ENCODE measurements around the gene ARMC9.

ARMC9 gene

GRCh38 chr2:231260442-231261208 lies 62.2 kb downstream of the ARMC9 start:
- H3K36me3 Mint-ChIP-seq: peaks cover 6% of the 10 kb centered on the region
- no peaks in the 10 kb centered on the region for H3K9me3 Mint-ChIP-seq (ENCODE audit: low read depth)
- no peaks in the 10 kb centered on the region for H3K27me3 Mint-ChIP-seq
- no peak overlapping the region for H3K4me3 Mint-ChIP-seq
- no peak overlapping the region for H3K27ac Mint-ChIP-seq
- H3K4me1 Mint-ChIP-seq (ENCODE audit: low read depth): peaks cover 12% of the 10 kb centered on the region

GRCh38 chr2:231263118-231263831 lies 64.8 kb downstream of the ARMC9 start:
- peaks cover 12% of the 10 kb centered on the region for H3K4me1 Mint-ChIP-seq (ENCODE audit: low read depth)
- peaks cover 4% of the 10 kb centered on the region for H3K36me3 Mint-ChIP-seq
- H3K4me3 Mint-ChIP-seq: no peak overlapping the region
- no peaks in the 10 kb centered on the region for H3K9me3 Mint-ChIP-seq (ENCODE audit: low read depth)
- H3K27ac Mint-ChIP-seq: no peak overlapping the region
- H3K27me3 Mint-ChIP-seq: no peaks in the 10 kb centered on the region

GRCh38 chr2:231270221-231271114 lies 72.0 kb downstream of the ARMC9 start:
- H3K27me3 Mint-ChIP-seq: no peaks in the 10 kb centered on the region
- H3K36me3 Mint-ChIP-seq: peaks cover 3% of the 10 kb centered on the region
- no peaks in the 10 kb centered on the region for H3K9me3 Mint-ChIP-seq (ENCODE audit: low read depth)
- no peak overlapping the region for H3K27ac Mint-ChIP-seq
- H3K4me3 Mint-ChIP-seq: no peak overlapping the region
- no peaks in the 10 kb centered on the region for H3K4me1 Mint-ChIP-seq (ENCODE audit: low read depth)

DNA sequence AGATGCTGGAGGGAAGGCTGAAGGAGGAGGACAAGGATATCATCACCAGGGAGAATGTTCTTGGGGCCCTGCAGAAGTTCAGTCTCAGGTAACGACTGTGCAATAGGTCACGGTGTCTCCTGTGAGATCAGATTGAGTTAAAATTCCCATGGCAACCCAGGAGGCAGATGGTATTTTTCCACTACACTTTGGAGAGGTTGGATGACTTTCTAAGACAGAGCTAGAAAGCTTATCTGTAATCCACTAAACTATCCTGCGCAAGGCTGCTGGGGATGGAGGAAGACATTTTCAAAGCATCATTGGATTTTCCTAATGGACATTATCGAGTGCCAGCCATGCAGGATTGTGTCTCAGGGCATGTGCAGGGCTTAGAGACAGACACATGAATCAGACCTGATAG lies 74.6 kb downstream of the ARMC9 start:
- Mint-ChIP-seq H3K27ac (no peak overlapping the region), H3K36me3 (peaks cover 8% of the 10 kb centered on the region), H3K27me3 (no peaks in the 10 kb centered on the region), H3K4me1 (ENCODE audit: low read depth) (no peaks in the 10 kb centered on the region), H3K4me3 (no peak overlapping the region), H3K9me3 (ENCODE audit: low read depth) (no peaks in the 10 kb centered on the region)

- no peaks in the 10 kb centered on the region for H3K27me3 Mint-ChIP-seq
- H3K4me1 Mint-ChIP-seq (ENCODE audit: low read depth): no peaks in the 10 kb centered on the region
- no peak overlapping the region for H3K27ac Mint-ChIP-seq
- H3K36me3 Mint-ChIP-seq: peaks cover 11% of the 10 kb centered on the region
- no peak overlapping the region for H3K4me3 Mint-ChIP-seq
- H3K9me3 Mint-ChIP-seq (ENCODE audit: low read depth): no peaks in the 10 kb centered on the region
These were observed 78.6 kb downstream of the ARMC9 start for GRCh38 chr2:231276987-231277386.

GRCh38 chr2:231277962-231278361 lies 79.5 kb downstream of the ARMC9 start:
- H3K9me3 Mint-ChIP-seq (ENCODE audit: low read depth): no peaks in the 10 kb centered on the region
- H3K4me3 Mint-ChIP-seq: no peak overlapping the region
- H3K36me3 Mint-ChIP-seq: peaks cover 15% of the 10 kb centered on the region
- H3K27ac Mint-ChIP-seq: no peak overlapping the region
- H3K4me1 Mint-ChIP-seq (ENCODE audit: low read depth): no peaks in the 10 kb centered on the region
- H3K27me3 Mint-ChIP-seq: no peaks in the 10 kb centered on the region

DNA sequence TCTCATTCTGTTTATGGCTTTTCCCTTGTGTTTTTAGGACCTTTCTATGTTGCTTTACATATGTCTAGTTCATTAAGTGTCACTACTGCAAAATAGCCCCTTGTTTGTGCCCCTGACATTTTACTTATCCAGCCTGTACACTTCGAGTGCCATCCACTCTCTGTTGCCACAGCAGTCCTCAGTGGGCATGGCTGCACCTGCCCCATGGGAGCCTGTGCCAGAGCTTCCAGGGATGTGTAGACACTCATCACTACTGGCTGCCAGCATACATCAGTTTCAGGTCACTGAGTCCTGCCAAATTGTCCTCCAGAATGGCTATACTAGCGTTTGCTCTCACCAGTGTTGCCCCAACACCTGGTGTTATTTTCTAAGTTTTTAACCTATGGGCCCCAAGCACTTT lies 80.4 kb downstream of the ARMC9 start:
- no peak overlapping the region for H3K4me3 Mint-ChIP-seq
- no peak overlapping the region for H3K27ac Mint-ChIP-seq
- H3K9me3 Mint-ChIP-seq (ENCODE audit: low read depth): no peaks in the 10 kb centered on the region
- H3K4me1 Mint-ChIP-seq (ENCODE audit: low read depth): no peaks in the 10 kb centered on the region
- no peaks in the 10 kb centered on the region for H3K27me3 Mint-ChIP-seq
- peaks cover 12% of the 10 kb centered on the region for H3K36me3 Mint-ChIP-seq

DNA sequence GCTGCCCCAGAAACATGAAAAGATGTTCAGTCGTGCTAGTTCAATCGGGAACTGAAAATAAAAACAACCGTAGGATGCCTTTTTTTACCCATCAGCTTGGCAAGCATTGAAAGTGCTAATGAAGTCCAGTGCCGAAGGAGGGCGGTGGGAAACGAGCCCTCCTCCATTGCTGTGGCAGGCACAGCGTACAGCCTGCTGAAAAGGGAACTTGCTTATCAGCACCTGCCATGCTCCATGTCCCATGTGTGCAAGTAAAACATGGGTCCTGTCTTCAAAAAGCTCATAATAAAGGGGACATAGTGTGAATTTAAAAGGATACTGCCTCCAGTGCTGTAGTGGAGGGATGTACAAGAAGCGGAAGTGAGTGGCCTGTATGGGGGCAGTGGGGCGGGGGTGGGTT lies 82.4 kb downstream of the ARMC9 start:
- no peak overlapping the region for H3K27ac Mint-ChIP-seq
- H3K9me3 Mint-ChIP-seq (ENCODE audit: low read depth): no peaks in the 10 kb centered on the region
- no peaks in the 10 kb centered on the region for H3K4me1 Mint-ChIP-seq (ENCODE audit: low read depth)
- no peaks in the 10 kb centered on the region for H3K27me3 Mint-ChIP-seq
- H3K4me3 Mint-ChIP-seq: no peak overlapping the region
- peaks cover 12% of the 10 kb centered on the region for H3K36me3 Mint-ChIP-seq

DNA sequence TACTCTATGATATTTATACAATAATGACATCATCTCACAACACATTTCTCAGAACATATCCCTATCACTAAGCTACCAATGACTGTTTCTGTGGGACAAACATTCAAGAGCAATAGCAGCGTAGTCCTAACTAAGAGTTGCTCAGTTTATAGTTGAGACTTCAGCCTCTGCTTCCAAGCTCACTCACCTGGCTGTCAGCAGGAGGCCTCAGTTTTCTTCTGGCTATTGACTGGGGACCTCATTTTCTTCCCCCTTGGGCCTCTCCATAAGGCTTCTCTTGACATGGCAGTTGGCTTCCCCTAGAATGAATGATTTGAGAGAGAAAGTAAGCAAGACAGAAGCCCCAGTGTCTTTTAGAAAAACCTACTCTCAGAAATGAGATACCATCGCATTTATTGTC lies 85.9 kb downstream of the ARMC9 start:
- Mint-ChIP-seq H3K36me3 (peaks cover 4% of the 10 kb centered on the region), H3K9me3 (ENCODE audit: low read depth) (no peaks in the 10 kb centered on the region), H3K27me3 (no peaks in the 10 kb centered on the region), H3K4me3 (no peak overlapping the region), H3K27ac (no peak overlapping the region), H3K4me1 (ENCODE audit: low read depth) (no peaks in the 10 kb centered on the region)

- Mint-ChIP-seq H3K27me3 (no peaks in the 10 kb centered on the region), H3K4me3 (no peak overlapping the region), H3K9me3 (ENCODE audit: low read depth) (no peaks in the 10 kb centered on the region), H3K36me3 (peaks cover 4% of the 10 kb centered on the region), H3K27ac (no peak overlapping the region), H3K4me1 (ENCODE audit: low read depth) (no peaks in the 10 kb centered on the region)
These were observed 88.5 kb downstream of the ARMC9 start for GRCh38 chr2:231286964-231287363.

GRCh38 chr2:231287696-231288095 lies 89.3 kb downstream of the ARMC9 start:
- no peak overlapping the region for H3K4me3 Mint-ChIP-seq
- H3K27ac Mint-ChIP-seq: no peak overlapping the region
- no peaks in the 10 kb centered on the region for H3K27me3 Mint-ChIP-seq
- H3K36me3 Mint-ChIP-seq: peaks cover 4% of the 10 kb centered on the region
- H3K9me3 Mint-ChIP-seq (ENCODE audit: low read depth): no peaks in the 10 kb centered on the region
- H3K4me1 Mint-ChIP-seq (ENCODE audit: low read depth): no peaks in the 10 kb centered on the region

- H3K36me3 Mint-ChIP-seq: peaks cover 3% of the 10 kb centered on the region
- H3K27ac Mint-ChIP-seq: no peak overlapping the region
- no peaks in the 10 kb centered on the region for H3K9me3 Mint-ChIP-seq (ENCODE audit: low read depth)
These were observed 90.2 kb downstream of the ARMC9 start for GRCh38 chr2:231288590-231288989.

GRCh38 chr2:231290321-231291015 lies 92.0 kb downstream of the ARMC9 start:
- Mint-ChIP-seq H3K4me3 (no peak overlapping the region), H3K4me1 (ENCODE audit: low read depth) (no peaks in the 10 kb centered on the region), H3K27ac (no peak overlapping the region), H3K27me3 (no peaks in the 10 kb centered on the region), H3K36me3 (peaks cover 4% of the 10 kb centered on the region), H3K9me3 (ENCODE audit: low read depth) (no peaks in the 10 kb centered on the region)

More at GRCh38 chr2:231288590-231288989, 90.2 kb downstream of the ARMC9 start:
- no peak overlapping the region for H3K4me3 Mint-ChIP-seq
- no peaks in the 10 kb centered on the region for H3K27me3 Mint-ChIP-seq
- H3K4me1 Mint-ChIP-seq (ENCODE audit: low read depth): no peaks in the 10 kb centered on the region

GRCh38 chr2:231292472-231293134 lies 94.2 kb downstream of the ARMC9 start:
- no peaks in the 10 kb centered on the region for H3K4me1 Mint-ChIP-seq (ENCODE audit: low read depth)
- H3K27ac Mint-ChIP-seq: no peak overlapping the region
- no peaks in the 10 kb centered on the region for H3K27me3 Mint-ChIP-seq
- H3K4me3 Mint-ChIP-seq: no peak overlapping the region
- H3K9me3 Mint-ChIP-seq (ENCODE audit: low read depth): no peaks in the 10 kb centered on the region
- peaks cover 4% of the 10 kb centered on the region for H3K36me3 Mint-ChIP-seq

Measured in activated naive CD8-positive, alpha-beta T cell (primary cell).